MM.1S (cell line): ENCODE results near the gene DNLZ.

ENCODE experiments used
- DNase-seq: peaks from one replicate; pipeline ENCODE4 v3.0.0-alpha.2; 2015
- H2AFZ ChIP-seq: fragments of 300-600 bp; sonication (generic); 2 replicates; pipeline ENCODE4 v1.6.0; 2016; ENCODE audit warnings: antibody characterized with exemption, low read length
- H3F3A ChIP-seq: fragments of 300-600 bp; sonication (generic); 2 replicates; pipeline ENCODE4 v1.6.1; 2016; ENCODE audit warnings: mild to moderate bottlenecking, antibody characterized with exemption, low read length, moderate library complexity, mixed read lengths; ENCODE audit not compliant: insufficient read depth
- H3K27ac ChIP-seq: fragments of 300-600 bp; sonication (generic); 2 replicates; pipeline ENCODE4 v1.5.1; 2016; ENCODE audit warnings: mild to moderate bottlenecking, low read length
- H3K27me3 ChIP-seq: fragments of 300-600 bp; sonication (generic); replicated peaks from 2 replicates; pipeline ENCODE4 v1.6.0; 2016; ENCODE audit warnings: low read length; ENCODE audit not compliant: insufficient read depth
- H3K36me3 ChIP-seq: fragments of 300-600 bp; sonication (generic); replicated peaks from 2 replicates; pipeline ENCODE4 v1.6.1; 2016; ENCODE audit warnings: mild to moderate bottlenecking, low read length, mixed read lengths; ENCODE audit not compliant: insufficient read depth
- H3K4me1 ChIP-seq: fragments of 300-600 bp; sonication (generic); 2 replicates; pipeline ENCODE4 v1.6.1; 2016; ENCODE audit warnings: low read length, mixed read lengths
- H3K4me2 ChIP-seq: fragments of 300-600 bp; sonication (generic); 2 replicates; pipeline ENCODE4 v1.6.0; 2016; ENCODE audit warnings: low read depth, low read length
- H3K4me3 ChIP-seq: fragments of 300-600 bp; sonication (generic); 2 replicates; pipeline ENCODE4 v1.5.1; 2016; ENCODE audit warnings: low read length, mixed read lengths
- H3K79me2 ChIP-seq: fragments of 300-600 bp; sonication (generic); 2 replicates; pipeline ENCODE4 v1.6.1; 2016; ENCODE audit warnings: mixed run types, low read length, mixed read lengths
- H3K9ac ChIP-seq: fragments of 300-600 bp; sonication (generic); 2 replicates; pipeline ENCODE4 v1.6.1; 2016; ENCODE audit warnings: low read length, mixed read lengths
- H3K9me2 ChIP-seq: fragments of 300-600 bp; sonication (generic); replicated peaks from 2 replicates; pipeline ENCODE4 v1.6.1; 2016; ENCODE audit warnings: mild to moderate bottlenecking, low read length, mixed read lengths; ENCODE audit not compliant: insufficient read depth
- H3K9me3 ChIP-seq: fragments of 300-600 bp; sonication (generic); replicated peaks from 2 replicates; pipeline ENCODE4 v1.6.1; 2016; ENCODE audit warnings: mild to moderate bottlenecking, low read length, mixed read lengths; ENCODE audit not compliant: insufficient read depth
- H4K20me1 ChIP-seq: fragments of 300-600 bp; sonication (generic); 2 replicates; pipeline ENCODE4 v1.6.1; 2016; ENCODE audit warnings: mild to moderate bottlenecking, low read length, moderate library complexity, mixed read lengths; ENCODE audit not compliant: insufficient read depth
- CTCF ChIP-seq: fragments of 300-600 bp; sonication (generic); IDR thresholded peaks from 2 replicates; pipeline ENCODE4 v1.5.1; 2016; ENCODE audit warnings: antibody characterized with exemption, low read length, mixed read lengths
- EZH2 ChIP-seq: fragments of 300-600 bp; sonication (generic); optimal IDR thresholded peaks from 2 replicates; pipeline ENCODE3; 2017; ENCODE audit warnings: low read depth, mild to moderate bottlenecking, antibody characterized with exemption, low read length, mixed read lengths
- EZH2phosphoT487 ChIP-seq: fragments of 300-600 bp; sonication (generic); IDR thresholded peaks from 2 replicates; pipeline ENCODE4 v1.6.1; 2018; ENCODE audit warnings: antibody characterized with exemption, low read length

Gene DNLZ

GRCh38 chr9:136341769-136342168, 21.8 kb downstream of the DNLZ start:
- no peaks in the 10 kb centered on the region for H3F3A ChIP-seq
- no peak for TF ChIP-seq CTCF
- TF ChIP-seq EZH2, result no peak
- TF ChIP-seq EZH2phosphoT487, result no peak
- H3K9me2 ChIP-seq, result no peaks in the 10 kb centered on the region
- no peak overlapping the region for H2AFZ ChIP-seq
- H3K27me3 ChIP-seq, result peaks cover 94% of the 10 kb centered on the region
- no peaks in the 10 kb centered on the region for H3K9me3 ChIP-seq
- H3K36me3 ChIP-seq, result no peaks in the 10 kb centered on the region
- H3K27ac ChIP-seq, result no peak overlapping the region
- H3K4me1 ChIP-seq, result no peaks in the 10 kb centered on the region
- no peak overlapping the region for H3K9ac ChIP-seq
- no peak overlapping the region for H3K4me2 ChIP-seq
- no peaks in the 10 kb centered on the region for H3K79me2 ChIP-seq
- H4K20me1 ChIP-seq, result no peaks in the 10 kb centered on the region
- no peak for DNase-seq
- no peak overlapping the region for H3K4me3 ChIP-seq

- H3K4me3 ChIP-seq, result no peak overlapping the region
- H3K36me3 ChIP-seq, result no peaks in the 10 kb centered on the region
- TF ChIP-seq EZH2phosphoT487 (no peak), CTCF (no peak), EZH2 (no peak)
- H3K27ac ChIP-seq, result no peak overlapping the region
- H3F3A ChIP-seq, result no peaks in the 10 kb centered on the region
- H3K9ac ChIP-seq, result no peak overlapping the region
- no peaks in the 10 kb centered on the region for H3K79me2 ChIP-seq
- H3K9me2 ChIP-seq, result no peaks in the 10 kb centered on the region
- no peaks in the 10 kb centered on the region for H3K9me3 ChIP-seq
- no peaks in the 10 kb centered on the region for H4K20me1 ChIP-seq
- no peak for DNase-seq
- no peak overlapping the region for H2AFZ ChIP-seq
- H3K4me2 ChIP-seq, result no peak overlapping the region
- peaks cover 94% of the 10 kb centered on the region for H3K27me3 ChIP-seq
- no peaks in the 10 kb centered on the region for H3K4me1 ChIP-seq
Measured at GRCh38 chr9:136341042-136341655, 22.4 kb downstream of the DNLZ start.

- Histone ChIP-seq H3K4me2 (no peak overlapping the region), H3K27ac (no peak overlapping the region), H3K9me3 (no peaks in the 10 kb centered on the region), H2AFZ (no peak overlapping the region), H3K9me2 (no peaks in the 10 kb centered on the region), H3K27me3 (peaks cover 94% of the 10 kb centered on the region), H4K20me1 (no peaks in the 10 kb centered on the region), H3K9ac (no peak overlapping the region), H3K4me1 (no peaks in the 10 kb centered on the region), H3K4me3 (no peak overlapping the region), H3F3A (no peaks in the 10 kb centered on the region), H3K36me3 (no peaks in the 10 kb centered on the region), H3K79me2 (no peaks in the 10 kb centered on the region)
- no peak for TF ChIP-seq EZH2phosphoT487
- no peak for TF ChIP-seq CTCF
- no peak for TF ChIP-seq EZH2
- DNase-seq, result no peak
Measured at GRCh38 chr9:136340356-136341041, 23.0 kb downstream of the DNLZ start.
